Measurements from ENCODE around the gene SND1. TPM values are rescaled to one million over a fixed set of nuclear protein-coding genes. Genes with fewer than 3 reads are reported as not detected.

SND1 gene
- total and polyA plus RNA-seq, 2 donors from 2014 or later, result 83.0 to 154 TPM

DNA sequence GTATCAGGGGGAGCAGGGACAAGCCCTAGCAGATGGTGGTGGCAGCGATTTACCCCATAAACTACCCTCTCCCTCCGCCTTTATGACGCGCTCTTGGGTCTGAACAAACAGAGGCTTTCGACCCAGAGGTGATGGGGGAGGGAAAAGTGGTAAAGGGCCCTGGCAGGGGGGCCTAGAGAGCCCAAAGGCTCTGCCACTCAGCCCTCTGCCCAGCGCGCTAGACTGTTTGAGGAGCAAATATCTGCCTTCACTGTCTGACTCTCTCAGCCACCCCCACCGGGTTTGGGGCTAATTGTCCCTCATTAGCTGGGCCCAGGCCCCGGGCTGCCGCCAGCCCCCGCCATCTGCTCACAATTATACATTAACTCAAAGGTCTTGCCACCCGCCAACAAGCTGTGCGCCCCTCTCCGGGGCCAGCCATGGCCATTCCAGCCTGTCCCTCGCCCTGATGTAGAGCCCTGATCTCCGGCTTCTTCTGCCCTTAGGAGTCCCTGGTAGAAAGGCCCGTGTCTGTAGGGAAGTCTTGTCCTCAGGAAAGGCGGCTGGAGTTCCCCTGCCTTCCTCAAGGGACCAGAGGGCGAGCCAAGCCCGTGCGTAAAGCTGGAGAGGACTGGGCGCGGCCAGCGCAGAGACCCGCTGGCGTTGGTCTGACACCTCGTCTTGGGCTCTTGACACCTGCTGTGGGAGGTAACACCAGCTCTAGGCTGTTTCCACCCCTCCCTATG lies 32.2 kb upstream of the SND1 start:
- H3K9ac ChIP-seq (ENCODE audit: low read length in 3 of 3), result no peak overlapping the region
- H3K36me3 ChIP-seq (ENCODE audit: control insufficient read depth in 2 of 3, insufficient read depth in 3 of 3, low read length in 3 of 3), result no peaks in the 10 kb centered on the region
- no peak overlapping the region for H3K4me3 ChIP-seq (ENCODE audit: low read length in 3 of 3)
- TF ChIP-seq, protein P1, sequence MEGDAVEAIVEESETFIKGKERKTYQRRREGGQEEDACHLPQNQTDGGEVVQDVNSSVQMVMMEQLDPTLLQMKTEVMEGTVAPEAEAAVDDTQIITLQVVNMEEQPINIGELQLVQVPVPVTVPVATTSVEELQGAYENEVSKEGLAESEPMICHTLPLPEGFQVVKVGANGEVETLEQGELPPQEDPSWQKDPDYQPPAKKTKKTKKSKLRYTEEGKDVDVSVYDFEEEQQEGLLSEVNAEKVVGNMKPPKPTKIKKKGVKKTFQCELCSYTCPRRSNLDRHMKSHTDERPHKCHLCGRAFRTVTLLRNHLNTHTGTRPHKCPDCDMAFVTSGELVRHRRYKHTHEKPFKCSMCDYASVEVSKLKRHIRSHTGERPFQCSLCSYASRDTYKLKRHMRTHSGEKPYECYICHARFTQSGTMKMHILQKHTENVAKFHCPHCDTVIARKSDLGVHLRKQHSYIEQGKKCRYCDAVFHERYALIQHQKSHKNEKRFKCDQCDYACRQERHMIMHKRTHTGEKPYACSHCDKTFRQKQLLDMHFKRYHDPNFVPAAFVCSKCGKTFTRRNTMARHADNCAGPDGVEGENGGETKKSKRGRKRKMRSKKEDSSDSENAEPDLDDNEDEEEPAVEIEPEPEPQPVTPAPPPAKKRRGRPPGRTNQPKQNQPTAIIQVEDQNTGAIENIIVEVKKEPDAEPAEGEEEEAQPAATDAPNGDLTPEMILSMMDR (IDR thresholded peaks at IDR 0.05; ENCODE audit: borderline replicate concordance, extremely low read depth, insufficient read depth), result no peak
- no peaks in the 10 kb centered on the region for H3K9me3 ChIP-seq (ENCODE audit: control insufficient read depth in 2 of 3, insufficient read depth in 1 of 3, low read length in 3 of 3)
- DNase-seq (peak in 2 of 5 donors; percentile 8 to 15), FAIRE-seq (no peak)
- no peaks in the 10 kb centered on the region for H3K27me3 ChIP-seq (ENCODE audit: control insufficient read depth, insufficient read depth, low read length)
- intact Hi-C loops (cut with DNase I), result no loop called here
- no peaks in the 10 kb centered on the region for H3K4me1 ChIP-seq (ENCODE audit: control insufficient read depth in 2 of 3, insufficient read depth in 2 of 3, low read depth in 1 of 3, low read length in 3 of 3)
- no peak overlapping the region for H3K27ac ChIP-seq (ENCODE audit: low read depth in 2 of 2, low read length in 2 of 2)

GRCh38 chr7:127620406-127621233 lies 31.4 kb upstream of the SND1 start:
- Histone ChIP-seq H3K4me1 (ENCODE audit: control insufficient read depth in 2 of 3, insufficient read depth in 2 of 3, low read depth in 1 of 3, low read length in 3 of 3) (no peaks in the 10 kb centered on the region), H3K9ac (ENCODE audit: low read length in 3 of 3) (no peak overlapping the region), H3K27me3 (ENCODE audit: control insufficient read depth, insufficient read depth, low read length) (no peaks in the 10 kb centered on the region), H3K9me3 (ENCODE audit: control insufficient read depth in 2 of 3, insufficient read depth in 1 of 3, low read length in 3 of 3) (no peaks in the 10 kb centered on the region), H3K4me3 (ENCODE audit: low read length in 3 of 3) (no peak overlapping the region), H3K36me3 (ENCODE audit: control insufficient read depth in 2 of 3, insufficient read depth in 3 of 3, low read length in 3 of 3) (no peaks in the 10 kb centered on the region), H3K27ac (ENCODE audit: low read depth in 2 of 2, low read length in 2 of 2) (no peak overlapping the region)
- intact Hi-C loops (cut with DNase I), result no loop called here
- TF ChIP-seq, protein P1 (IDR thresholded peaks at IDR 0.05; ENCODE audit: borderline replicate concordance, extremely low read depth, insufficient read depth), result no peak
- FAIRE-seq (no peak), DNase-seq (peak in 3 of 5 donors; percentile 6 to 32 (median 13))

- peak; percentile 88 for FAIRE-seq
- intact Hi-C loops (cut with DNase I), result no loop called here
- peaks cover 0 to 2% (median 0%) of the 10 kb centered on the region in 3 donors for H3K4me1 ChIP-seq (ENCODE audit: control insufficient read depth in 2 of 3, insufficient read depth in 2 of 3, low read depth in 1 of 3, low read length in 3 of 3)
- no peak for DNase-seq
- no peak overlapping the region for H3K9ac ChIP-seq (ENCODE audit: low read length in 3 of 3)
- H3K27ac ChIP-seq (ENCODE audit: low read depth in 2 of 2, low read length in 2 of 2), result no peak overlapping the region
- no peaks in the 10 kb centered on the region for H3K9me3 ChIP-seq (ENCODE audit: control insufficient read depth in 2 of 3, insufficient read depth in 1 of 3, low read length in 3 of 3)
- TF ChIP-seq, protein P1 (IDR thresholded peaks at IDR 0.05; ENCODE audit: borderline replicate concordance, extremely low read depth, insufficient read depth), result no peak
- no peaks in the 10 kb centered on the region for H3K36me3 ChIP-seq (ENCODE audit: control insufficient read depth in 2 of 3, insufficient read depth in 3 of 3, low read length in 3 of 3)
- H3K4me3 ChIP-seq (ENCODE audit: low read length in 3 of 3), result no peak overlapping the region
- no peaks in the 10 kb centered on the region for H3K27me3 ChIP-seq (ENCODE audit: control insufficient read depth, insufficient read depth, low read length)
Observed at GRCh38 chr7:127625331-127625730, 26.7 kb upstream of the SND1 start.

Data from kidney (tissue), 14 donors.